GM04503 (cell line): Measurements from ENCODE around the gene CREB3L2.
"Not testable (repeated sequence)": the region's sequence is repeated elsewhere in the genome, so short reads cannot be mapped to it uniquely, and the experiment has no call there.

Source experiments
- DNase-seq: peaks from one replicate; pipeline ENCODE4 v3.0.0-alpha.2; 2012; ENCODE audit warnings: low read depth

The CREB3L2 gene

DNA sequence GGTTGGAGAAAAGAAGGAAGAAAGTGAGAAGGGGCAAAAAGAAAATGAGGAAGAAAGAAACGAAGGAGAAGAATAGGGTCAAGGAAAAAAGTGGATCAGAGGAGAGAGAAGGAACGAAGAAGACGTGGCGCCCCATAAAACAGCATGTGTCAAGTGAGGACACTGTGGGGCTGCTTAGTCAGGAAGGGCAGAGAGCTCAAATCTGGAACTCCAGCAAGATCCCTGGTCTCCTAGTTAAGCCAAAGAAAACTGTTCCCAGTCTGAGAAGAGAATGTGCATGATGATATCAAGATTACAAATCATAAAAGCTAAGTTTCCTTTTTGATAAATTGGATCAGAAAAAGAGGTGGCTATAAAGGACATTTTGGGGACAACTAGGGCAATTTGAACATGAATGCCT, 33.0 kb downstream of the CREB3L2 start:
- DNase-seq: no peak

- not testable (repeated sequence) for DNase-seq
These were observed 33.5 kb downstream of the CREB3L2 start for GRCh38 chr7:137968339-137968738.

DNA sequence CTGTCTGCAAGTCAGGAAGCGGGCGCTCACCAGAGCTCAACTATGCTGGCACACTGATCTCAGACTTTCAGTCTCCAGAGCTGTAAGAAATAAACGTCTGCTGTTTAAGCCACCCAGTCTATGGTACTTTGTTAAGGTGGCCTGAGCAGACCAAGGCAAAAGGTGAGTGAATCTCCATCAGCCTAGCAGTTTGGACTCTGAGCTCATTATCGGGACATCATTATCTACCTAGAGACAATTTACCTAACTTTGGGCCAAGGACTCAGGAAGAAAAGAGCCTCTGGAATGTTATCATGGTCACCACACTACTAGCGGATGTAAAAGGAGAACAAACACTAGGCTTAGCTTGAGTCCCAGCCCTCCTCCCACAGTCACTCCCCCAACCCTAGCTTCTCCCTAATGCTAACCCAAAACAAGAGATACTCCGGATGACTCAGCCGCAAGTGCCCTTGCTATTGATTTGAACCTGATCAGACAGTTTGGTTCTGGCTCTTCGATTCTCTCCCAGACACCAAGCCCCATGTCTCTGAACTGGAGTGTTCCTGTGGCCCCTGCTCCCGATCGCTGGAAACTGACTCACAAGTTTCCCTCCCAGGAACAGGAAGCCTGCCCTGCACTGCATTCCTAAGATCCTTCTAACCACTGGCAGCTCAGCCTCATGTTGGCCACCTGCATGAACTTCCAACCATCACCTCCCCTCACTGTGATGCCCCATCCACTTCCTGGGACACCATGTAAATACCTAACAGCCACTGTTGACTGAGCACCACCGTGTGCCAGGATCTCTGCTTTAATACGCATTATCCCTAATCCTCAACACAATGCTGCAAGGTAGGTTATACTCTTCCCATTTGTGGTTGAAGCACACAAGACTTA, 34.5 kb downstream of the CREB3L2 start:
- no peak for DNase-seq

DNA sequence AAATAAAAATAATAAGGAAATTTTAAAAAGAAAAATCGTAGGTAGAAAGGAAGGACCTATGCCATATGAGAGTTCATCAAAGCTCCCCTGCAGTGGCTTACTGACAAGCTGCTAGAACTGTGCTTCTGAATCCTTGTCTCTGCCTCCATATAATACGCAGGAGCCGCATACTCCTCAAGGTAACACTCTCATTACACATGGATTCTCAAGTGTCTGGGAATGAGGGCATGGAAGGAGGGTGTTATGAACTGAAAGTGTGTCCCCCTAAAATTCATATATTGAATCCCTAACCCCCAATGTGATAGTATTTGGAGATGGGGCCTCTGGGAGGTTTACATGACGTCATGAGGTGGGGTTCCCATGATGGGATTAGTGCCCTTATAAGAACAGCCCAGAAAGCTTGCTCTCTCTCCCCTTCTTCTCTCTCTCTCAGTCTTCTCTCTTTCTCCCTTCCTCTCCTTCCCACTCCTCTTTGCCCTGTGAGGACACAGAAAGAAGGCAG, 35.2 kb downstream of the CREB3L2 start:
- no peak for DNase-seq

GRCh38 chr7:137965942-137966640, 35.8 kb downstream of the CREB3L2 start:
- DNase-seq: no peak

DNA sequence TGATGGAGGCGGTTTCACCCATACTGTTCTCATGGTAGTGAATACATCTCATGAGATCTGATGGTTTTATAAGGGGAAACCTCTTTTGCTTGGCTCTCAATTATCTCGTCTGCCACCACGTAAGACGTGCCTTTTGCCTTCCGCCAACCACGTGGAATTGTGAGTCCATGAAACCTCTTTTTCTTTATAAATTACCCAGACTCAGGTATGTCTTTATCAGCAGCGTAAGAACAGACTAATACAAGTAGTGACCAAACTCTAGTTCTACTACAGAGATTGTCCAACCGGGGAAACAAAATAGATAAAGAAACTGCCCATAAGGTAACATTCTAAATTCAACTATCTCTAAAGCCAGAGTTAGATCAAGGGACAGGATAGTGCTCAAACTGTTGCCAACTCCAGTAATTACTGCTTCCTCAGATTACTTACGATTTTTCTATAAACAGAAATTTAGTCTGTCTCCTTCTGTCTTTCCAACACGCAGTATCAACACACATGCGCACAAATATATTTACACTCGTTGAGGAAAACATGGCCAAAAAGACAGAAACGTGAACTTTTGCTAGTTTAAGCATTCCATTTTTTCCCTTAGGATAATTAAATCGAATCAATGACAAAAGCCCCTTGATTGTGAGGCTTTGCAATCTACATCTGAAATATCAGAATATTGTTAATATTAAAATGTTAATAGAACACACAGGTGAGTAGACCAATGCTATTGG, 36.9 kb downstream of the CREB3L2 start:
- DNase-seq: no peak

- no peak for DNase-seq
These were observed 38.9 kb downstream of the CREB3L2 start for GRCh38 chr7:137962875-137963507.

- no peak for DNase-seq
These were observed 39.4 kb downstream of the CREB3L2 start for GRCh38 chr7:137962491-137962874.

GRCh38 chr7:137961200-137962177, 40.4 kb downstream of the CREB3L2 start:
- no peak for DNase-seq

DNA sequence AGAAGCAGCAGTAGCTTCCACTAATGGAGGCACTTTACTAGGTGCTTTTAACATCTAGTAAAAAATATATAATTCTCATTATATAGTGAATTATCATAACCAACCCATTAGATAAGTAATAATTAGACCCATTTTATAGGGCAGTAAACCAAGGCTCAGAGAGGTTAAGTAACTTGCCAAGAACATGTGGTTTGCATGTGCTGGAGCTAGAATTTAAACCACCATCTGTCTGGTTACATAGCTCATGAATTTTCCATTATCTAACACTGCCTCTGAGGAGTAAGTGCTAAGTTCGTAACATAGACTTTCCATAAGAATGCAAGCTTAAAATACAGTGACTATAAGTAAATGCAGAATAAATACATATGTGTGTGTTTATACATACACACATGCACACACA, 41.9 kb downstream of the CREB3L2 start:
- DNase-seq: no peak

- DNase-seq: no peak
These were observed 43.1 kb downstream of the CREB3L2 start for GRCh38 chr7:137958470-137959431.

GRCh38 chr7:137957887-137958286, 44.0 kb downstream of the CREB3L2 start:
- DNase-seq: no peak

DNA sequence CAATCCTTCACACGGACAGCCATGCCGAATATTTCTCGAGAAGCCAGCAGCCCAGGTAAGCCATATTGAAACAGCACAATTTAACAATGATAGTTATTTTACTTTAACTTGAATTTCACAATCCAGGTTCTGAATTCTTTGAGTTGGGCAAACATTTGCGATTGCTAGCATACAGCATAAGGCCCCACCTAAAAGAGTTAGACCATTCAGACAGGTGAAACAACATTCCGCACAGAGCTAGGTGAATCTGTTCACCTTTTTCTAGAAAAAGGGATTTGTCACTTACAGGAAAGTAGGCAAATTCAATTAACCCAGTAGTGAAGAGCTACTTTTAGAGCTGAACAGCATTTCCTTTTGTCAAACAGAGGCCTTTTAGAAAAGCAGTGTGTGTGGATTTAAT, 45.3 kb downstream of the CREB3L2 start:
- DNase-seq: no peak

DNA sequence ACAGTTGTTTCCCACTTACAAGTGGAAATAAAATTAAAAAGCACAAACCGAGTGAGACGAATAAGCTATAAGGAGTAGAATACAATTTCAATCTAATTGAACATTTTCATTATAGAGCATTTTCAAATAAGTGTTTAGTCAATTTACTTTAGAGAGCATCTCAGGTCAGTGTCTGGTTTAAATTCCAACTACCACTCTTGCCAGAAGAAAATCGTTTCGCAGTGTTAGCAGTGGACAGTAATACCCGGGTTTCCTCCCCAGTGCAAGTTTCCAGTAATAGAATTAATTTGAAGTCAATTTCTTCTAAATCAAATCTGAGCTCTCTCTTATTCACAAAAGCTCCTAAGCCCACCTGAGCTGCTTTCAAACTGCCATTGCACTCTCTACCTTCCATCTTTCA, 45.7 kb downstream of the CREB3L2 start:
- no peak for DNase-seq

- no peak for DNase-seq
These were observed 47.3 kb downstream of the CREB3L2 start for GRCh38 chr7:137954614-137955013.

- no peak for DNase-seq
These were observed 48.0 kb downstream of the CREB3L2 start for GRCh38 chr7:137953665-137954470.

DNA sequence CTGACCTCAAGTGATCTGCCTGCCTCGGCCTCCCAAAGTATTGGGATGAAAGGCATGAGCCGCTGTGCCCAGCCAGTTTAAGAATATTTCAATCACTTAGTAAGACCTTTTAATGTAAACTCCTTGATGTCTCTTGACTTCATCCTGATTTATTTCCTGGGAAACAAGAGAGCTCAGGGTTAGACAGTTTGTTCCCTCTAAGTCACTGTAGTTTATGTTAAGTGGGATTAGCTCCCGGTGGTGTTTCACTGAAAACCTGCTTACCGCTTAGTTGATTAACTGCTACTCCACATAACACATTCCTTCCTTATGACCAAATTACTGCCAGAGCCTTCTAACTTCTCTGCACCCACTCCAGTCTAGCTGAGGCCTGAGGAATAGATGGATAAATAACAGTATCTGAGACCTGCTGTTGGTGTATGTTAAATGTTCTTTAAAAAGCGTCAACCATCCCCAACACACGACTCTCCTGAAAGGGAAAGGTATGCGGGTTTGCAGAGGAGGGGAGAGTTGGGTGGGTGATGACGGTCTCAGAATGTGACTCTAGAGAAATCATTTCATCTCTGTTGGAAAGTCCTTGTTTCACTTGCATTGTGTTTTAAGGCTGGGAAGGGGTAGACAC, 48.7 kb downstream of the CREB3L2 start:
- no peak for DNase-seq

- no peak for DNase-seq
These were observed 49.5 kb downstream of the CREB3L2 start for GRCh38 chr7:137952426-137952805.
